Gastroesophageal sphincter (tissue), 4 donors: ENCODE measurements around the gene ATAD5. TPM values are rescaled to one million over a fixed set of nuclear protein-coding genes. Genes with fewer than 3 reads are reported as not detected.
A peak's percentile ranks its signal among the peaks of the same experiment; 100 is the strongest.
"Not testable (repeated sequence)": the region's sequence is repeated elsewhere in the genome, so short reads cannot be mapped to it uniquely, and the experiment has no call there.

ENCODE experiments used
- ATAC-seq: fragments of 150-250 bp; one replicate; pipeline ENCODE4 v1.9.1; 2016; ENCODE audit warnings: mild to moderate bottlenecking, moderate library complexity
- H3K27ac ChIP-seq, 4 donors: fragments of 200-600 bp; sonication (generic) in 3 of 4; 1 replicate in 3 of 4; 2 replicates in 1 of 4; pipeline ENCODE4 v1.5.1; 2016 to 2019
- H3K27me3 ChIP-seq: fragments of 200-600 bp; sonication (generic); one replicate; pipeline ENCODE4 v1.5.1; 2019
- H3K36me3 ChIP-seq, 2 donors: fragments of 200-600 bp; sonication (generic); one replicate each; pipeline ENCODE4 v1.5.1; 2019; ENCODE audit warnings: control low read depth in 1 of 2
- H3K4me1 ChIP-seq, 3 donors: fragments of 200-600 bp; sonication (generic); 1 replicate in 2 of 3; 2 replicates in 1 of 3; pipeline ENCODE4 v1.5.1; 2016 to 2019; ENCODE audit warnings: control low read depth in 2 of 3
- H3K4me3 ChIP-seq, 2 donors: fragments of 200-600 bp; sonication (generic); one replicate each; pipeline ENCODE4 v1.5.1; 2019; ENCODE audit warnings: mild to moderate bottlenecking in 1 of 2, moderate library complexity in 1 of 2
- H3K9me3 ChIP-seq, 3 donors: fragments of 200-600 bp; sonication (generic); one replicate each; pipeline ENCODE4 v1.5.1; 2017 to 2019; ENCODE audit warnings: control low read depth in 2 of 3
- EP300 ChIP-seq: sonication (generic); formaldehyde crosslinking; IDR thresholded peaks from one replicate; pipeline ENCODE4 v1.6.1; 2017; ENCODE audit warnings: antibody characterized with exemption, mild to moderate bottlenecking
- POLR2A ChIP-seq, 2 donors: fragments of 450-650 bp; IDR thresholded peaks; one replicate each; pipeline ENCODE4 v1.6.1; 2017; ENCODE audit warnings: antibody characterized with exemption in 2 of 2, mild to moderate bottlenecking in 2 of 2, moderate library complexity in 1 of 2
- POLR2AphosphoS5 ChIP-seq: sonication (generic); formaldehyde crosslinking; IDR thresholded peaks from one replicate; pipeline ENCODE4 v1.6.1; 2017; ENCODE audit warnings: antibody characterized with exemption
- WGBS, 2 donors: methylation state at CpG; one replicate each; pipeline ENCODE4 v1.1.5; 2018; ENCODE audit warnings: low coverage in 1 of 2; 5-methylcytosine and 5-hydroxymethylcytosine counted together
- total RNA-seq, 4 donors: library from RNA; depleted of rRNA; stranded (reverse); fragments of >200 nt; gene quantifications; one replicate each; pipeline ENCODE4 v1.1.0, GENCODE V29; 2016
- TF ChIP-seq, protein P1 (sequence below), 4 experiments: fragments of 200-600 bp in 2 of 4; fragments of 450-650 bp in 2 of 4; sonication (generic) in 1 of 4; IDR thresholded peaks; one replicate each; pipeline ENCODE4 v1.5.1; 2017 to 2019; ENCODE audit warnings: antibody characterized with exemption in 4 of 4, mild to moderate bottlenecking in 2 of 4, moderate library complexity in 2 of 4

The ATAD5 gene
- total RNA-seq, 4 donors from 2014 or later, result 0.47 to 1.7 (median 0.86) TPM

DNA sequence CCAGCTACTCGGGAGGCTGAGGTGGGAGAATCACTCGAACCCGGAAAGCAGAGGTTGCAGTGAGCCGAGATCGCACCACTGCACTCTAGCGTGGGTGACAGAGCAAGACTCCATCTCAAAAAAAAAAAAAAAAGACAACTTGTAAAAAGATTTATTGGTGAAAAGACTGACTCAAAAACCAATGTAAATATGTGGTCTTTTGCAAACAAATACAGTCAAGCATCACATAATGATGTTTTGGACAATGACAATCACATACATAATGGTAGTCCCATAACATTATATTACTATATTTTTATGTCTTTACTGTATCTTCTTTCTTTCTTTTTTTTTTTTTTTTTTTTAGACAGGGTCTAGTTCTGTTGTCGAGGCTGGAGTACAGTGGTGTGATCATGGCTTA lies 15.6 kb upstream of the ATAD5 start:
- no peaks in the 10 kb centered on the region for H3K9me3 ChIP-seq
- 60 to 84% methylated on average over 1 to 6 of the region's 7 CpGs for WGBS, 2 donors

DNA sequence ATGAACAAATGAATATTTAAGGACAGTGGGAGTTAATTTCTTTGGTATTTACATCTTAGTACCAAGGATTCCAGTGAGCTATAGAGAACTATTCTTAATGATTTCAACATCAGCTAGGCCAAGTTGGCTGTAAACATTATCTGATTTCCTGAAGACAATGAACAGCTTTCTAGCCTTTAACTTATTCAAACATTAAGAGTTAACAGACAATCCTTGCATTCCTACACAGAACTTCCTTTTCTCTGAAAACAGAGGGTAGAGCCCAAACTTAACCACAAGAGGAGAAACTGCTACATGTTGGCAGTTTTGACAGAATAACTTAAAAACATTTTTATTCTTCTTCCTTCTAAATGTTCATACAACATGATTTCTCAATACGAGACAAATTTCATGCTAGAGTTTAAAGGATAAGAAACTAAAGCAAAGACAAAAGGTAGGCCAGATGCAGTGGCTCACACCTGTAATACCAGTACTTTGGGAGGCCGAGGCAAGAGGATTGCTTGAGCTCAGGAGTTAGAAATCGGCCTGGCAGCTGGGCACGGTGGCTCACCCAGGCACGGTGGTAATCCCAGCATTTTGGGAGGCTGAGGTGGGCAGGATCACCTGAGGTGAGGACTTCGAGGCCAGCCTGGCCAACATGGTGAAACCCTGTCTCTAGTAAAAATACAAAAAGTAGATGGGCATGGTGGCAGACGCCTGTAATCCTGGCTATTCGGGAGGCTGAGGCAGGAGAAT lies 11.6 kb upstream of the ATAD5 start:
- Histone ChIP-seq H3K27me3 (no peaks in the 10 kb centered on the region), H3K36me3 (no peaks in the 10 kb centered on the region), H3K4me3 (no peak overlapping the region), H3K9me3 (no peaks in the 10 kb centered on the region), H3K27ac (no peak overlapping the region), H3K4me1 (peaks cover 0 to 39% (median 0%) of the 10 kb centered on the region in 3 donors)
- 85% methylated on average over 4 to 7 of the region's 8 CpGs for WGBS, 2 donors
- no peak for TF ChIP-seq EP300
- TF ChIP-seq, protein P1, sequence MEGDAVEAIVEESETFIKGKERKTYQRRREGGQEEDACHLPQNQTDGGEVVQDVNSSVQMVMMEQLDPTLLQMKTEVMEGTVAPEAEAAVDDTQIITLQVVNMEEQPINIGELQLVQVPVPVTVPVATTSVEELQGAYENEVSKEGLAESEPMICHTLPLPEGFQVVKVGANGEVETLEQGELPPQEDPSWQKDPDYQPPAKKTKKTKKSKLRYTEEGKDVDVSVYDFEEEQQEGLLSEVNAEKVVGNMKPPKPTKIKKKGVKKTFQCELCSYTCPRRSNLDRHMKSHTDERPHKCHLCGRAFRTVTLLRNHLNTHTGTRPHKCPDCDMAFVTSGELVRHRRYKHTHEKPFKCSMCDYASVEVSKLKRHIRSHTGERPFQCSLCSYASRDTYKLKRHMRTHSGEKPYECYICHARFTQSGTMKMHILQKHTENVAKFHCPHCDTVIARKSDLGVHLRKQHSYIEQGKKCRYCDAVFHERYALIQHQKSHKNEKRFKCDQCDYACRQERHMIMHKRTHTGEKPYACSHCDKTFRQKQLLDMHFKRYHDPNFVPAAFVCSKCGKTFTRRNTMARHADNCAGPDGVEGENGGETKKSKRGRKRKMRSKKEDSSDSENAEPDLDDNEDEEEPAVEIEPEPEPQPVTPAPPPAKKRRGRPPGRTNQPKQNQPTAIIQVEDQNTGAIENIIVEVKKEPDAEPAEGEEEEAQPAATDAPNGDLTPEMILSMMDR (IDR thresholded peaks at IDR 0.05), result no peak
- TF ChIP-seq POLR2A (IDR thresholded peaks at IDR 0.05), result no peak
- TF ChIP-seq POLR2AphosphoS5, result no peak
- no peak for ATAC-seq

More for the DNA sequence above, 15.6 kb upstream of the ATAD5 start:
- ATAC-seq, result no peak
- H3K4me1 ChIP-seq, result peaks cover 0 to 11% (median 0%) of the 10 kb centered on the region in 3 donors
- H3K27me3 ChIP-seq, result no peaks in the 10 kb centered on the region
- no peaks in the 10 kb centered on the region for H3K36me3 ChIP-seq
- H3K4me3 ChIP-seq, result no peak overlapping the region
- TF ChIP-seq POLR2A (IDR thresholded peaks at IDR 0.05) (no peak), EP300 (no peak), POLR2AphosphoS5 (no peak)
- TF ChIP-seq, protein P1 (IDR thresholded peaks at IDR 0.05), result no peak
- H3K27ac ChIP-seq, result no peak overlapping the region

DNA sequence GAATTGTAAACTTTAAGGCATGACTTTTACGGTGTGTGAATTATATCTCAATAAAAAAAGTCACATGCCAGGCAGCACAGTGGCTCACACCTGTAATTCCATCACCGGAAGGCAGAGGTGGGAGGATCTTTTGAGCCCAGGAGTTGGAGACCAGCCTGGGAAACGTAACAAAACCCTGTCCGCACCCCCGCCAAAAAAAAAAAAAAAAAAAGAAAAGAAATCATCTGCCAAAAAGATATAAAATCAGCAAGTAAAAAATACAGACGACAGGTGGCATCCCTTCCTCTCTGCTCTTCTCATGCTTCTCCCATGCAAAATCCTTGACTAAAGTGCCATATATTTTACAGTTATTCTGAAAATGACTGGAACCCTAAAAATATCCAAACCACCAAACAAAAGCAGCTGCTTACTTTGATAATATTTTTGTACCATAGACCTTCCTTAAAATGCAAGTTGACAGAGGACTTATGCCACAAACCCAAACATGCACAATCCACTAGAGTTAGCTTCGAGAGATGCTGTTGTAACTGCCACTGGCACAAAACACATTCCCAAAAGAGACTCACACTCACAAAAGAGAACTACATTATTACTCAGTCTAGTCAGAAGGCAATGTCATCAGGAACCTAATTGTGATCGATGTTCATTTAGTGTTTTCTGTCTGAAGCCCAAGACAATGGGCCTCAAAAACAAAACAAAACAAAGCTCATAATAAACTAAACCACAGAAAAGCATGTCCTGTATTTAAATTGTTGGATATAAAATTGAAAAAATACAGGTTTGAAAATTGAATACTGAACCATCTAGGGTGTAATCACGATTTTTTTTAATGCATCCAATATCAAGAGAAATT lies 9.7 kb upstream of the ATAD5 start:
- WGBS, 2 donors, result 48 to 49% methylated on average over 6 to 9 of the region's 9 CpGs
- ATAC-seq, result no peak
- H3K27ac ChIP-seq, result no peak overlapping the region
- no peak overlapping the region for H3K4me3 ChIP-seq
- TF ChIP-seq, protein P1 (IDR thresholded peaks at IDR 0.05), result no peak
- TF ChIP-seq EP300, result no peak
- no peak for TF ChIP-seq POLR2AphosphoS5
- TF ChIP-seq POLR2A (IDR thresholded peaks at IDR 0.05), result no peak
- peaks cover 0 to 47% (median 0%) of the 10 kb centered on the region in 3 donors for H3K4me1 ChIP-seq
- H3K27me3 ChIP-seq, result no peaks in the 10 kb centered on the region
- H3K36me3 ChIP-seq, result no peaks in the 10 kb centered on the region
- no peaks in the 10 kb centered on the region for H3K9me3 ChIP-seq

DNA sequence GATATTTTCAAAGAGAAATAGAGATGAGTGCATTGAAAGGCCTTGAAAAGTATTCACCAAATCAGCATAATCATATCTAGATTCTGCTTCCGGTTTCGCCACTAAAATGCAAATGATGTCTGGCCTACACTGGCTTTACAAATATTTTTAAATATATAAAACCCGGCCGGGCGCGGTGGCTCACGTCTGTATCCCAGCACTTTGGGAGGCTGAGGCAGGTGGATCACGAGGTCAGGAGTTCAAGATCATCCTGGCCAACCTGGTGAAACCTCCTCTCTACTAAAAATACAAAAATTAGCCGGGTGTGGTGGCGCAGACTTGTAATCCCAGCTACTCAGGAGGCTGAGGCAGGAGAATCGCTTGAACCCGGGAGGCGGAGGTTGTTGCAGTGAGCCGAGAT lies 8.8 kb upstream of the ATAD5 start:
- H3K9me3 ChIP-seq, H3K27me3 ChIP-seq, ATAC-seq, H3K36me3 ChIP-seq: not testable (repeated sequence)
- 73% methylated on average over 12 of the region's 14 CpGs for WGBS, 2 donors
- Histone ChIP-seq H3K4me1 (peaks cover 0 to 47% (median 0%) of the 10 kb centered on the region in 3 donors), H3K4me3 (peak overlapping the region in 1 of 2 donors; percentile 17), H3K27ac (peak overlapping the region in 1 of 4 donors; percentile 92)

DNA sequence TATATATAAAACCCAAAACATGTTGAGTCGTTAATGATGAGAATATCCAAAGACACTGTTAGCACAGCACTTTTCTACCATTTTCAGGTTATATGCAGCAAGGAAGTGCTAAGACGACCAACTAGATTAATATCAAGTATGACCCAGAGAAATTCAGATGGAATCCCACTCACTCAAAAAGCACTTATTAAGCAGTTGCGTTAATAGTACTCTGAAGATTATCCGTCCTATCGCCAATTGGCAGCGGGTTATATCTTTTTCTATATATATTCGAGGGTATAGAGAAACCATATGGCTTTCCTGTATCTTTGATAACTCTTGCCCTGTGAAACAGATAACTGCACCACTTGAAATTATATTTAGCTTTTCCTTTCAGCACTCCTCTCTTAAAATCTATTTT lies 8.3 kb upstream of the ATAD5 start:
- Histone ChIP-seq H3K27ac (peak overlapping the region in 2 of 4 donors; percentile 71 to 92), H3K4me1 (peaks cover 0 to 47% (median 0%) of the 10 kb centered on the region in 3 donors), H3K4me3 (peak overlapping the region; percentile 58 to 76), H3K9me3 (no peaks in the 10 kb centered on the region), H3K27me3 (no peaks in the 10 kb centered on the region), H3K36me3 (no peaks in the 10 kb centered on the region)
- ATAC-seq, result no peak
- TF ChIP-seq POLR2AphosphoS5, result no peak
- no peak for TF ChIP-seq POLR2A (IDR thresholded peaks at IDR 0.05)
- TF ChIP-seq, protein P1 (IDR thresholded peaks at IDR 0.05), result no peak
- TF ChIP-seq EP300, result no peak
- WGBS, 2 donors, result 37 to 41% methylated on average over 7 of the region's 7 CpGs
